Panc1 (cell line): ENCODE measurements around the gene SMIM38.

Experiments used
- CTCF ChIP-seq: fragments of 450-650 bp; IDR thresholded peaks from 2 replicates; pipeline ENCODE4 v1.5.1; 2017; ENCODE audit warnings: mild to moderate bottlenecking
- REST ChIP-seq, 2 experiments: IDR thresholded peaks; 2 replicates each; pipeline ENCODE4 v1.6.1; 2011 to 2012; ENCODE audit warnings: low read depth in 2 of 2, control low read depth in 1 of 2, low read length in 1 of 2, mild to moderate bottlenecking in 1 of 2, moderate library complexity in 1 of 2; ENCODE audit not compliant: insufficient read depth in 1 of 2
- SIN3A ChIP-seq: IDR thresholded peaks from 2 replicates; pipeline ENCODE4 v1.6.1; 2012; ENCODE audit warnings: low read depth, mild to moderate bottlenecking, low read length, moderate library complexity, borderline replicate concordance; ENCODE audit not compliant: insufficient read depth

- TF ChIP-seq CTCF (no peak), REST (IDR thresholded peaks at IDR 0.05; ENCODE audit: insufficient read depth in 1 of 2, low read depth in 2 of 2, low read length in 1 of 2) (no peak), SIN3A (no peak)
Observed at GRCh38 chr11:69145050-69145380, 10.7 kb upstream of the SMIM38 start.
